Gastroesophageal sphincter (tissue), 3 donors: Measurements from ENCODE around the gene UNC93B1.

Experiments
- POLR2A ChIP-seq, 2 donors: fragments of 450-650 bp; IDR thresholded peaks; one replicate each; pipeline ENCODE4 v1.6.1; 2017; ENCODE audit warnings: antibody characterized with exemption in 2 of 2, mild to moderate bottlenecking in 2 of 2, moderate library complexity in 1 of 2
- TF ChIP-seq, protein P1 (sequence below), 4 experiments: fragments of 200-600 bp in 2 of 4; fragments of 450-650 bp in 2 of 4; sonication (generic) in 1 of 4; IDR thresholded peaks; one replicate each; pipeline ENCODE4 v1.5.1; 2017 to 2019; ENCODE audit warnings: antibody characterized with exemption in 4 of 4, mild to moderate bottlenecking in 2 of 4, moderate library complexity in 2 of 4

DNA sequence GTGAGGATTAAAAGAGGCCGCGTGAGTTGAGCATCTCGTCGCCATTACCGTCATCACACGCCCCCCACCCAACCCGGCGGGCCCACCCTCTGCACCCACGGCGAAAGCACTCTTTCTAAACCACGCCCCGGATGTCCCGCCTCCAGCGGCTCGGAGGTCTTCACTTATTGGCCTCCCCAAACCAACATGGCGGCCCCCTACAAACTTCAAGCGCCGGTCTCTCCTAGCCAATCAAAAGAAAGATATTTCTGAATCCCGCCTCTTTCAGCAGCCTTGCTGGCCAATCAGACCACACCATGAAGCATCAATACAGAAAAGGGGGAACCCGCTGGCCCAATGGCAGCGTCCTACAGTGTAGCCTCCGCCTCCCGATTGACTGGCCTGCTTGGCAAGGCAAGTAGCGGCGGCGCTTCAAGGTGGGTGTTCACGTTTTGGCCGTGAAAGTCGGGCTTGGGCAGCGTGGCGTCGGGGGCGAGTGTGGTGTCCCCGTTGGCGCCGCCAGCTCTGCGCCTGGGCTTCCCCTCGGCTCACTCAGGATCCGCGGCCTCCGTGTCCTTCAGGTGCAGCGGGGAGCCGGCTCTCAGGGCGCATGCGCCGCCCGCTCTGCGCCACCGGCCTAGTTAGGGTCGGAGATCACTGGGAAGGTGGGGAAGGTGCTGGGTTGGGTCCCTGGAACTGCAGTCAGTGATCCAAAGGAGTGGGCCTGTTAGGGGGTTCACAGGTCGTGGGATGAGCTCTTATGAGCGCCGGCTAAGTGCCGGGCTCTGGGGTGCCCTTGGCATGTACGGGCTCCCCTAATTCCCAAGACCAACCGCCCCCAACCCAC lies 26.6 kb upstream of the UNC93B1 start, which contains the start of gene NDUFS8:
- peak in 1 of 2 donors; percentile 61 for TF ChIP-seq POLR2A (IDR thresholded peaks at IDR 0.05)
- TF ChIP-seq, protein P1, sequence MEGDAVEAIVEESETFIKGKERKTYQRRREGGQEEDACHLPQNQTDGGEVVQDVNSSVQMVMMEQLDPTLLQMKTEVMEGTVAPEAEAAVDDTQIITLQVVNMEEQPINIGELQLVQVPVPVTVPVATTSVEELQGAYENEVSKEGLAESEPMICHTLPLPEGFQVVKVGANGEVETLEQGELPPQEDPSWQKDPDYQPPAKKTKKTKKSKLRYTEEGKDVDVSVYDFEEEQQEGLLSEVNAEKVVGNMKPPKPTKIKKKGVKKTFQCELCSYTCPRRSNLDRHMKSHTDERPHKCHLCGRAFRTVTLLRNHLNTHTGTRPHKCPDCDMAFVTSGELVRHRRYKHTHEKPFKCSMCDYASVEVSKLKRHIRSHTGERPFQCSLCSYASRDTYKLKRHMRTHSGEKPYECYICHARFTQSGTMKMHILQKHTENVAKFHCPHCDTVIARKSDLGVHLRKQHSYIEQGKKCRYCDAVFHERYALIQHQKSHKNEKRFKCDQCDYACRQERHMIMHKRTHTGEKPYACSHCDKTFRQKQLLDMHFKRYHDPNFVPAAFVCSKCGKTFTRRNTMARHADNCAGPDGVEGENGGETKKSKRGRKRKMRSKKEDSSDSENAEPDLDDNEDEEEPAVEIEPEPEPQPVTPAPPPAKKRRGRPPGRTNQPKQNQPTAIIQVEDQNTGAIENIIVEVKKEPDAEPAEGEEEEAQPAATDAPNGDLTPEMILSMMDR (IDR thresholded peaks at IDR 0.05), result no peak
